ENCODE data around the gene LRRC25.

The LRRC25 gene

DNA sequence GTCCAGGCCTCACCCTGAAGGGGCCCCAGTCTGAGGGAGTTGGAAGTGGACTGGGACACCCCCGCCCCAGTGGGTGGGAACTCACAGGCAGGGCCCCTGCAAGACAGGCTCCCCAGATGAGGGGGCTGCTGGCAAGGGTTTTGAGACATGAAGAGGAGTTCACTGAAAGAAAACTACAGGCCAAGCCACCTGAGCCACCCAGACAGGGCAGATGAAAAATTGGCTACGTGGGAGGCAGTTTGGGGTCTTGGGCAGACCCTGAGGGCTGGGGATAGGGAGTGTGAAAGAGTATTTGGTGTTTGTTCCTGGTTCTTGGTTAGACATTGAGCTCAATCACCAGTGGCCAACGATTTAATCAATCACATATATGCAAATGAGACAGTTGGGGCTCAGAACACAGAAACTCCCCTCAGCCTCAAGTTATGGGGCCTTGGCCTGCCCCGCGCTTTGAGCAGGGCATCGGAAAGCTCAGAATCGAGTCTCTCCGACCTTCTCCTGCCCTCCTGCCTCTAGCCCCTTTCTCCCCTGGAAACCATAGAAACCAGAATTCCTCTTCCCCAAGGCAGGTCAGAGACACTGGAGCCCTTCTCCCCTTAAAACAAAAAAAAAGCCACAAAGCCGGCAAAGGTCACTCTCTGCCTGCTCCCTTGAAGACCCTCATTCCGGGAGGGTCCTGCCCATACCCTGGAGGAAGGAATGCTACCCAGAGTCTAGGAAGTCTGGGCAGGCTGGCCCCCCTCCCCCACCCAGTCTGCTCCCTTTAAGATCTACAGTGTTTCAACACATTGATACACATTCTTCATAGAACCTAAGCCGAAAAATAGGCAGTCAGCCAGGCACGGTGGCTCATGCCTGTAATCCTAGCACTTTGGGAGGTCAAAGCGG is 41.8 kb upstream of the LRRC25 start:
- no peak overlapping the region for H3K4me3 ChIP-seq (replicated peaks; ENCODE audit: low read depth, low read length)
- DNase-seq (ENCODE audit: extremely low read depth, low read depth) = no peak
- TF ChIP-seq, protein P1, sequence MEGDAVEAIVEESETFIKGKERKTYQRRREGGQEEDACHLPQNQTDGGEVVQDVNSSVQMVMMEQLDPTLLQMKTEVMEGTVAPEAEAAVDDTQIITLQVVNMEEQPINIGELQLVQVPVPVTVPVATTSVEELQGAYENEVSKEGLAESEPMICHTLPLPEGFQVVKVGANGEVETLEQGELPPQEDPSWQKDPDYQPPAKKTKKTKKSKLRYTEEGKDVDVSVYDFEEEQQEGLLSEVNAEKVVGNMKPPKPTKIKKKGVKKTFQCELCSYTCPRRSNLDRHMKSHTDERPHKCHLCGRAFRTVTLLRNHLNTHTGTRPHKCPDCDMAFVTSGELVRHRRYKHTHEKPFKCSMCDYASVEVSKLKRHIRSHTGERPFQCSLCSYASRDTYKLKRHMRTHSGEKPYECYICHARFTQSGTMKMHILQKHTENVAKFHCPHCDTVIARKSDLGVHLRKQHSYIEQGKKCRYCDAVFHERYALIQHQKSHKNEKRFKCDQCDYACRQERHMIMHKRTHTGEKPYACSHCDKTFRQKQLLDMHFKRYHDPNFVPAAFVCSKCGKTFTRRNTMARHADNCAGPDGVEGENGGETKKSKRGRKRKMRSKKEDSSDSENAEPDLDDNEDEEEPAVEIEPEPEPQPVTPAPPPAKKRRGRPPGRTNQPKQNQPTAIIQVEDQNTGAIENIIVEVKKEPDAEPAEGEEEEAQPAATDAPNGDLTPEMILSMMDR (IDR thresholded peaks at IDR 0.05; ENCODE audit: low read depth, low read length, missing control alignments) = peak; percentile 11

DNA sequence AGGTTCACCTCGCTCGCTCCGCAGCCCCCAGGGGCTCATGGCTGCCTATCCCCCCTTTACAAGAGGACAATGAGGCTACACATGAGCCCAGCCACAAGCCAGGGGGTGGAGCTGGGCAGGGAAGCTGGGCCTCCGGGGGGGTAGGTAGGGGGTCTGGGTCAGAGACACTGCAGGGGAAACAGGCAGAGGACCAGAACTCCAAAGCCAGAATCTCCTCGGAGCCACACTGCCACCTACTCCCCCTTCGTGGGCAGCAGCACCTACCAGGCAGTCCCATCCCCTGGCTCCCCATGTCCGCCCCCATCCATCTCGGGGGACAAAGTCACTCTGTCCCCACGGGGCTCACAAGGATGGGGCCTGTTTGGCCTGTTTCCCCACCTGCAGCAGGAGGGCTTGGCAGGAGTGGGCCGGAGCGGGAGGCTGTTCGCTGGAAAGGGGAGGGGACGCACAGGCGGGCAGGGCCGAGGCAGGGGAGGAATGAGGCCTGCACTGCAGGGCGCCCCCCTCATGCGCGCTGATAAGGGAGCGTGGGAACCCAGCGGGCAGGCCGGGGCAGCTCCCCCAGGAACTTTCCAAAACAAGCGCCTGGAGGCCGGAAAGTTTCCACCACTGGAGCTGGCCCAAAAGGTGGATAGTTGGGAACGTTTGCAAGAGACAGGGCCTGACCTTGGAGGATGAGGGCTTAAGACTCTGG is 41.1 kb upstream of the LRRC25 start:
- DNase-seq (ENCODE audit: extremely low read depth, low read depth) = no peak
- H3K4me3 ChIP-seq (replicated peaks; ENCODE audit: low read depth, low read length) = peak overlapping the region; percentile 54
- TF ChIP-seq, protein P1 (IDR thresholded peaks at IDR 0.05; ENCODE audit: low read depth, low read length, missing control alignments) = no peak

DNA sequence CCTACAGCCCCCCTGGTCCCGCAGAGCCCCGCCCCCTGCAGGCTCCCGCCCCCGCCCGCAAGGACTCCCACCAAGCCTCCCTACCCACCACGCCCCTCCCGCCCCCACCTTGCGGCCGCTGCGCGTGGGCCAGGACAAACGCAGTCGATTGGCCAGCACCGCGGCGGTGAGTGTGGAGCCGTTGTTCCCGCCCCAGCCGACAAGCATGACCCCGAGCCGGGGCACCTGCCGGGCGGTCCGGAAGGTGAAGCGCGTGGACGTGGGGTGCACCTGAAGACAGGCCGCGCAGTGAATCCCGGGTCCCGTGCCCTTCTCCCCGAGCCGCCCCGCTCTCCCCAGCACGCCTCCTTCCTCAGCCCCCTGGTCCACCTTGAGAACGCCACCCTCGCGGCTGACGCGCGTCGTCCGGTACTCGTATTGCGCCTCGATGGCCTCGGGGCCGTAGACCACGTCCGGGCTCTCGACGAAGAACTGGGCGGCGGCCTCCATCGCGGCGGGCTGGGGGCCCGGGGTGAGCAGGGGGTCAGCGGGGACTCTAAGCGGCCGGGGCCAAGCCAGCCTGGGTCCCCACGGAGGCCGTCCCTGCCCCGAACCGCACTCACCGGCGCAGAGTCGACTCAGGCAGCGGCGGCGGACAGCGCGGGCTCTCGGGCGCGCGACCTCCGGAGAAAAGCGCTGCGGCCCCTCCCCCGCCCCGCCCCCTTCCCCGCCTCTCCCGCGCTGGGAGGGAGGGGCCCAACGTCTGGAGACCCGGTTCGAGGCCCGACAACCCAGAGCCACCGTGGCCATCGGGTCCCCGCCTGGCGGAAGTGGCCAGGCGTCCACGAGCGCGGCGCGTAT is 40.3 kb upstream of the LRRC25 start, which contains the start of gene ISYNA1:
Gene ISYNA1, minus strand, starts transcription at position 643 of the 840 bp plus-strand sequence. Its CDS starts 154 bp downstream, at position 489.
- TF ChIP-seq, protein P1 (IDR thresholded peaks at IDR 0.05; ENCODE audit: low read depth, low read length, missing control alignments) = no peak
- DNase-seq (ENCODE audit: extremely low read depth, low read depth) = no peak
- peak within 1 kb of the TSS; percentile 54 for H3K4me3 ChIP-seq (replicated peaks; ENCODE audit: low read depth, low read length)

GRCh38 chr19:18436671-18437490 is 39.5 kb upstream of the LRRC25 start:
- DNase-seq (ENCODE audit: extremely low read depth, low read depth) = peak; percentile 70
- TF ChIP-seq, protein P1 (IDR thresholded peaks at IDR 0.05; ENCODE audit: low read depth, low read length, missing control alignments) = no peak
- peak overlapping the region; percentile 54 for H3K4me3 ChIP-seq (replicated peaks; ENCODE audit: low read depth, low read length)

DNA sequence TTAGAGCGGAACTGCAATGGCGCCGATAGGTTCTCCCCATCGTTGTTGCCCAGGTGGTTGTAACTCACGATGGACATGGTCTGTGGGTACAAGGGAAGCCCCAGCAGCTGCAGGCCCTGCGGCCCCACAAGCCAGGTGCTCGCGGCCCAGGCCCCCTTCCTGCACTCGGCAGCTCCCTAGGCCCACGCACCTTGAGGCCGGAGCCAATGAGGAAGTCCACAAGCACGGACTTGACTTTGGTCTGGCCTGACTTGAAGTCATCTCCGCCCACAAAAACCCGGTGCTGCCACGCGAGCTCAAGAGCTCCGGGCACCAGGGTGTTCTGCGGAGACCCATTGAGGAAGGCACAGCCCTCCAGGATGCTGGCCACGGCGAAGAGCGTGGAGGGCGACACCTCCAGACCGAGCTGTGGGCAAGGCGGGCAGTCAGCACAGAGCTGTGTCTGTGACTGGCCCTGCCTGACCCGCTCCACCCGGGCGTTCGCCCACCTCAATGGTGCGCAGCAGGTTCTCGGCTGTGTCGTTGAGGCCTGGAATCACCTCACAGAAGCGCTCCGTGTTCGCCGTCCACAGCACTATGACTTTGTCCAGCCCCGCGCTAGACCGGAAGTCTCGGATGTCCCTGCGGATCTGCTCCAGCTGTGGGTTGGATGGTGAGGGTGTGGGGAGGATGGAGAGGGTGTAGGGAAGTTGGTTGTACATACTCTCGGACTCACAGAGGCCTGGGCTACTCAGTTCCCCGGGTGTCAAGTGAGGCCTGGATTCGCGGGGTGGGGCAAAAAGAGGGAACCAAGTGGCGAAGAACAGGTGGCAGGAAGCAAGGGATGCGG is 38.6 kb upstream of the LRRC25 start:
- DNase-seq (ENCODE audit: extremely low read depth, low read depth) = no peak
- TF ChIP-seq, protein P1 (IDR thresholded peaks at IDR 0.05; ENCODE audit: low read depth, low read length, missing control alignments) = no peak
- no peak overlapping the region for H3K4me3 ChIP-seq (replicated peaks; ENCODE audit: low read depth, low read length)
